Effector memory CD4-positive, alpha-beta T cell (primary cell): Measurements from ENCODE around the gene MPDZ.

Source experiments
- DNase-seq, 3 donors: peaks; one replicate each; pipeline ENCODE4 v3.0.0-alpha.2; 2020
- H3K27ac ChIP-seq: 2 replicates; pipeline ENCODE4 v1.7.0; 2013; ENCODE audit warnings: mild to moderate bottlenecking, low read length, moderate library complexity; ENCODE audit not compliant: insufficient read depth, poor library complexity, severe bottlenecking
- H3K27me3 ChIP-seq: replicated peaks from 2 replicates; pipeline ENCODE4 v1.7.0; 2013; ENCODE audit warnings: mild to moderate bottlenecking, low read length; ENCODE audit not compliant: insufficient read depth, control insufficient read depth, poor library complexity, severe bottlenecking
- H3K36me3 ChIP-seq: 2 replicates; pipeline ENCODE4 v1.7.0; 2013; ENCODE audit warnings: mild to moderate bottlenecking, low read length, moderate library complexity; ENCODE audit not compliant: control insufficient read depth, insufficient read depth
- H3K4me1 ChIP-seq: 2 replicates; pipeline ENCODE4 v1.7.0; 2013; ENCODE audit warnings: low read length, mild to moderate bottlenecking; ENCODE audit not compliant: control insufficient read depth, insufficient read depth, poor library complexity, severe bottlenecking
- H3K4me3 ChIP-seq: 2 replicates; pipeline ENCODE4 v1.7.0; 2013; ENCODE audit warnings: low read length, low read depth, mild to moderate bottlenecking; ENCODE audit not compliant: insufficient read depth, poor library complexity, severe bottlenecking
- H3K9me3 ChIP-seq: 2 replicates; pipeline ENCODE4 v1.7.0; 2013; ENCODE audit warnings: mild to moderate bottlenecking, low read length, moderate library complexity; ENCODE audit not compliant: control insufficient read depth

MPDZ gene

GRCh38 chr9:13266167-13266566 lies 13.3 kb downstream of the MPDZ start:
- Histone ChIP-seq H3K27ac (no peak overlapping the region), H3K27me3 (no peaks in the 10 kb centered on the region), H3K4me3 (no peak overlapping the region), H3K9me3 (peaks cover 2% of the 10 kb centered on the region), H3K4me1 (no peaks in the 10 kb centered on the region), H3K36me3 (no peaks in the 10 kb centered on the region)
- DNase-seq, result no peak

GRCh38 chr9:13264788-13265187 lies 14.7 kb downstream of the MPDZ start:
- DNase-seq, result no peak
- no peaks in the 10 kb centered on the region for H3K27me3 ChIP-seq
- peaks cover 2% of the 10 kb centered on the region for H3K9me3 ChIP-seq
- no peak overlapping the region for H3K4me3 ChIP-seq
- H3K4me1 ChIP-seq, result no peaks in the 10 kb centered on the region
- no peak overlapping the region for H3K27ac ChIP-seq
- no peaks in the 10 kb centered on the region for H3K36me3 ChIP-seq

GRCh38 chr9:13263511-13263910 lies 16.0 kb downstream of the MPDZ start:
- H3K4me1 ChIP-seq, result no peaks in the 10 kb centered on the region
- peaks cover 2% of the 10 kb centered on the region for H3K9me3 ChIP-seq
- H3K36me3 ChIP-seq, result no peaks in the 10 kb centered on the region
- no peaks in the 10 kb centered on the region for H3K27me3 ChIP-seq
- H3K27ac ChIP-seq, result no peak overlapping the region
- no peak overlapping the region for H3K4me3 ChIP-seq
- DNase-seq, result no peak

GRCh38 chr9:13252852-13253251 lies 26.6 kb downstream of the MPDZ start:
- no peaks in the 10 kb centered on the region for H3K36me3 ChIP-seq
- H3K4me1 ChIP-seq, result no peaks in the 10 kb centered on the region
- no peak for DNase-seq
- no peak overlapping the region for H3K4me3 ChIP-seq
- no peaks in the 10 kb centered on the region for H3K27me3 ChIP-seq
- H3K27ac ChIP-seq, result no peak overlapping the region
- H3K9me3 ChIP-seq, result no peaks in the 10 kb centered on the region

- H3K27me3 ChIP-seq, result no peaks in the 10 kb centered on the region
- H3K27ac ChIP-seq, result no peak overlapping the region
- no peak overlapping the region for H3K4me3 ChIP-seq
- no peaks in the 10 kb centered on the region for H3K4me1 ChIP-seq
- no peaks in the 10 kb centered on the region for H3K9me3 ChIP-seq
- H3K36me3 ChIP-seq, result no peaks in the 10 kb centered on the region
- DNase-seq, result no peak
These were observed 35.3 kb downstream of the MPDZ start for GRCh38 chr9:13244181-13244580.

GRCh38 chr9:13241283-13241682 lies 38.2 kb downstream of the MPDZ start:
- H3K4me3 ChIP-seq, result no peak overlapping the region
- H3K27me3 ChIP-seq, result no peaks in the 10 kb centered on the region
- DNase-seq, result no peak
- H3K4me1 ChIP-seq, result no peaks in the 10 kb centered on the region
- H3K27ac ChIP-seq, result no peak overlapping the region
- no peaks in the 10 kb centered on the region for H3K9me3 ChIP-seq
- no peaks in the 10 kb centered on the region for H3K36me3 ChIP-seq

GRCh38 chr9:13239660-13240059 lies 39.8 kb downstream of the MPDZ start:
- H3K36me3 ChIP-seq, result no peaks in the 10 kb centered on the region
- H3K27me3 ChIP-seq, result no peaks in the 10 kb centered on the region
- no peaks in the 10 kb centered on the region for H3K4me1 ChIP-seq
- H3K27ac ChIP-seq, result no peak overlapping the region
- no peaks in the 10 kb centered on the region for H3K9me3 ChIP-seq
- no peak overlapping the region for H3K4me3 ChIP-seq
- no peak for DNase-seq

GRCh38 chr9:13239208-13239607 lies 40.3 kb downstream of the MPDZ start:
- H3K36me3 ChIP-seq, result no peaks in the 10 kb centered on the region
- no peak overlapping the region for H3K4me3 ChIP-seq
- H3K27ac ChIP-seq, result no peak overlapping the region
- H3K27me3 ChIP-seq, result no peaks in the 10 kb centered on the region
- H3K4me1 ChIP-seq, result no peaks in the 10 kb centered on the region
- H3K9me3 ChIP-seq, result no peaks in the 10 kb centered on the region
- no peak for DNase-seq

- Histone ChIP-seq H3K9me3 (no peaks in the 10 kb centered on the region), H3K36me3 (no peaks in the 10 kb centered on the region), H3K4me1 (no peaks in the 10 kb centered on the region), H3K4me3 (no peak overlapping the region), H3K27ac (no peak overlapping the region), H3K27me3 (no peaks in the 10 kb centered on the region)
- DNase-seq, result no peak
These were observed 44.6 kb downstream of the MPDZ start for GRCh38 chr9:13234932-13235331.

GRCh38 chr9:13228431-13228830 lies 51.1 kb downstream of the MPDZ start:
- H3K4me3 ChIP-seq, result no peak overlapping the region
- no peaks in the 10 kb centered on the region for H3K4me1 ChIP-seq
- no peak overlapping the region for H3K27ac ChIP-seq
- H3K27me3 ChIP-seq, result no peaks in the 10 kb centered on the region
- no peak for DNase-seq
- H3K36me3 ChIP-seq, result no peaks in the 10 kb centered on the region
- no peaks in the 10 kb centered on the region for H3K9me3 ChIP-seq

- Histone ChIP-seq H3K9me3 (no peaks in the 10 kb centered on the region), H3K27ac (no peak overlapping the region), H3K27me3 (no peaks in the 10 kb centered on the region), H3K4me1 (no peaks in the 10 kb centered on the region), H3K36me3 (no peaks in the 10 kb centered on the region), H3K4me3 (no peak overlapping the region)
- no peak for DNase-seq
These were observed 55.1 kb downstream of the MPDZ start for GRCh38 chr9:13224366-13224765.
